Retina (tissue), 1 donor: ENCODE results near the gene BPHL.
"Not testable (repeated sequence)": the region's sequence is repeated elsewhere in the genome, so short reads cannot be mapped to it uniquely, and the experiment has no call there.

Experiments
- DNase-seq: peaks from one replicate; pipeline ENCODE4 v3.0.0-alpha.2; 2016

BPHL gene

GRCh38 chr6:3186974-3187382 is 68.5 kb downstream of the BPHL start:
- DNase-seq = peak; percentile 38

- no peak for DNase-seq
Measured at GRCh38 chr6:3188262-3188661, 69.8 kb downstream of the BPHL start.

DNA sequence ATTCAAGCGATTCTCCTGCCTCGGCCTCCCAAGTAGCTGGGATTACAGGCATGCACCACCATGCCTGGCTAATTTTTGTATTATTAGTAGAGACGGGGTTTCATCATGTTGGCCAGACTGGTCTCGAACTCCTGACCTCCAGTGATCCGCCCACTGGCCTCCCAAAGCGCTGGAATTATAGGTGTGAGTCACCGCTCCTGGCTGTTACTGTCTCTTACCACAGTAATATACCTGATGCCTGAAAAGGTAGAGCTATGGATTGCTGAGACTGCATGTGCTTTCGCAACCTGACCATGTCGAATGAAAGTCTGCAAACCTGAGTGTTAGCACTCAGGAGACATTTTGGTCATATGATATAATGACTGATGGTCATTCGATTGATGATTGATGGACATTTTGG is 70.7 kb downstream of the BPHL start:
- DNase-seq = not testable (repeated sequence)

- DNase-seq = no peak
Measured at GRCh38 chr6:3190056-3190455, 71.5 kb downstream of the BPHL start.

GRCh38 chr6:3190779-3191178 is 72.3 kb downstream of the BPHL start:
- no peak for DNase-seq

- peak; percentile 44 for DNase-seq
Measured at GRCh38 chr6:3193102-3193849, 74.8 kb downstream of the BPHL start.

GRCh38 chr6:3194535-3195419 is 76.3 kb downstream of the BPHL start:
- DNase-seq = peak; percentile 82

DNA sequence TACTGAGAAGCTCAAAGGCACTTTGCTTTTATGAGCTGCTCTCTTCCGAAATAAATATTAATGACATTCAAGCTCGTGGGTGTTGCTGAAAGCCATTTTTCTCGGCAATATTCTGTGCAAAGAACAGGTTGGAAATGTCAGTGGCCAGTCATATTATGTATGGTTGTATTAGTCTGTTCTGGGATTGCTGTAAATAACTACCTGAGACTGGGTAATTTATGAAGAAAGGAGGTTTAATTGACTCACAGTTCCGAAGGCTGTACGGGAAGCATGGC is 76.8 kb downstream of the BPHL start:
- DNase-seq = no peak

GRCh38 chr6:3195695-3196497 is 77.4 kb downstream of the BPHL start:
- DNase-seq = peak; percentile 85

- DNase-seq = no peak
Measured at GRCh38 chr6:3196770-3197169, 78.3 kb downstream of the BPHL start.

DNA sequence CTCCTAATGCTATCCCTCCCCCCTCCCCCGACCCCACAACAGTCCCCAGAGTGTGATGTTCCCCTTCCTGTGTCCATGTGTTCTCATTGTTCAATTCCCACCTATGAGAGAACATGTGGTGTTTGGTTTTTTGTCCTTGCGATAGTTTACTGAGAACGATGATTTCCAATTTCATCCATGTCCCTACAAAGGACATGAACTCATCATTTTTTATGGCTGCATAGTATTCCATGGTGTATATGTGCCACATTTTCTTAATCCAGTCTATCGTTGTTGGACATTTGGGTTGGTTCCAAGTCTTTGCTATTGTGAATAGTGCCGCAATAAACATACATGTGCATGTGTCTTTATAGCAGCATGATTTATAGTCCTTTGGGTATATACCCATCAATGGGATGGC is 79.2 kb downstream of the BPHL start:
- DNase-seq = not testable (repeated sequence)

GRCh38 chr6:3199382-3199781 is 80.9 kb downstream of the BPHL start:
- no peak for DNase-seq

DNA sequence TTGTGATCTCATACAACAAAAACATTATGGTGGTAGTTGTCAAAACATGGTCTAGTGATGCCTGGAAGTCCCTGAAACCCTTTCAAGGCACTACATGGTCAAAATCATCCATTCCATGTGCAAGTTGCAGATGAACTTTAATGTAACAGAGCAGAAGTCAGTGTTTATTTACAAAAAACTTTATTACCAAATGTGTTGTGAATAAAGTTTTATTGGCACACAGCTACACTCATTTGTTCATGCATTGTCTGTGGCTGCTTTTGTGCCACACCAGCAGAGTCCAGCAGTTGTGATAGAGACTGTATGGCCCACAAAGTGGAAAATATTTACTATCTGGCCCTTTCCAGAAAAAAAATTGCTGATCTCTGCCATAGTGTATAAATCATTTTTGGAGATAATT is 82.2 kb downstream of the BPHL start:
- no peak for DNase-seq

- DNase-seq = no peak
Measured at GRCh38 chr6:3201388-3201787, 82.9 kb downstream of the BPHL start.
